OCI-LY1 (cell line): ENCODE data around the gene COL23A1.

Source experiments
- H2AFZ ChIP-seq: fragments of 200-600 bp; sonication (generic), shearing (Covaris generic); 2 replicates; pipeline ENCODE4 v1.6.0; 2014; ENCODE audit warnings: antibody characterized with exemption, mild to moderate bottlenecking, low read length
- H3F3A ChIP-seq: fragments of 200-600 bp; sonication (generic), shearing (Covaris generic); 2 replicates; pipeline ENCODE4 v1.6.0; 2014; ENCODE audit warnings: mild to moderate bottlenecking, antibody characterized with exemption, low read length, moderate library complexity; ENCODE audit not compliant: insufficient read depth
- H3K27ac ChIP-seq: fragments of 200-600 bp; sonication (generic); 2 replicates; pipeline ENCODE4 v1.5.1; 2014; ENCODE audit warnings: low read length, mixed run types, mild to moderate bottlenecking, low read depth; ENCODE audit not compliant: poor library complexity, severe bottlenecking
- H3K27me3 ChIP-seq: fragments of 200-600 bp; sonication (generic); 2 replicates; pipeline ENCODE4 v1.6.0; 2014; ENCODE audit warnings: antibody characterized with exemption, mild to moderate bottlenecking, low read length, moderate library complexity; ENCODE audit not compliant: insufficient read depth
- H3K36me3 ChIP-seq: fragments of 200-600 bp; sonication (generic); 2 replicates; pipeline ENCODE4 v1.6.1; 2014; ENCODE audit warnings: mild to moderate bottlenecking, antibody characterized with exemption, low read length, moderate library complexity, mixed read lengths; ENCODE audit not compliant: insufficient read depth
- H3K4me1 ChIP-seq: fragments of 200-600 bp; sonication (generic); 2 replicates; pipeline ENCODE4 v1.5.1; 2014; ENCODE audit warnings: mild to moderate bottlenecking, low read length, moderate library complexity; ENCODE audit not compliant: insufficient read depth, severe bottlenecking
- H3K4me2 ChIP-seq: fragments of 200-600 bp; sonication (generic), shearing (Covaris generic); 2 replicates; pipeline ENCODE4 v1.6.1; 2014; ENCODE audit warnings: low read length
- H3K4me3 ChIP-seq: fragments of 200-600 bp; sonication (generic); 2 replicates; pipeline ENCODE4 v1.5.1; 2014; ENCODE audit warnings: low read length, low read depth, mild to moderate bottlenecking, mixed read lengths; ENCODE audit not compliant: poor library complexity, severe bottlenecking
- H3K79me2 ChIP-seq: fragments of 200-600 bp; shearing (Covaris generic); 2 replicates; pipeline ENCODE4 v1.6.1; 2016; ENCODE audit warnings: mixed run types, low read length, mixed read lengths; ENCODE audit not compliant: insufficient read depth
- H3K9ac ChIP-seq: fragments of 200-600 bp; sonication (generic), shearing (Covaris generic); 2 replicates; pipeline ENCODE4 v1.6.1; 2014; ENCODE audit warnings: mild to moderate bottlenecking, low read length, mixed read lengths
- H3K9me2 ChIP-seq: fragments of 200-600 bp; sonication (generic), shearing (Covaris generic); 2 replicates; pipeline ENCODE4 v1.6.1; 2014; ENCODE audit warnings: low read depth, mild to moderate bottlenecking, low read length, mixed read lengths
- H3K9me3 ChIP-seq: fragments of 200-600 bp; shearing (Covaris generic); 2 replicates; pipeline ENCODE4 v1.6.1; 2014; ENCODE audit warnings: low read length, mixed read lengths
- H4K20me1 ChIP-seq: fragments of 200-600 bp; sonication (generic), shearing (Covaris generic); 2 replicates; pipeline ENCODE4 v1.6.0; 2016; ENCODE audit warnings: mild to moderate bottlenecking, low read length; ENCODE audit not compliant: insufficient read depth
- EZH2 ChIP-seq: fragments of 200-600 bp; sonication (generic), shearing (Covaris generic); IDR thresholded peaks from 2 replicates; pipeline ENCODE4 v1.8.0; 2017; ENCODE audit warnings: borderline replicate concordance, mixed run types, mild to moderate bottlenecking, antibody characterized with exemption, low read length, moderate library complexity, mixed read lengths
- TF ChIP-seq, protein P1 (sequence below): fragments of 200-600 bp; sonication (generic), shearing (Covaris generic); IDR thresholded peaks from 2 replicates; pipeline ENCODE4 v1.5.1; 2017; ENCODE audit warnings: mild to moderate bottlenecking, antibody characterized with exemption, low read length, moderate library complexity, mixed read lengths

The COL23A1 gene

GRCh38 chr5:178210686-178211085 lies 379.5 kb downstream of the COL23A1 start:
- no peak overlapping the region for H3K4me3 ChIP-seq
- H4K20me1 ChIP-seq, result 0 out of 2 replicates have a peak, but pooled peaks cover 2% of the 10 kb centered on the region
- no peak overlapping the region for H3K9ac ChIP-seq
- H2AFZ ChIP-seq, result no peak overlapping the region
- peaks cover 29% of the 10 kb centered on the region for H3K79me2 ChIP-seq
- peaks cover 38% of the 10 kb centered on the region for H3K4me1 ChIP-seq
- peaks cover 100% of the 10 kb centered on the region for H3K36me3 ChIP-seq
- H3K9me2 ChIP-seq, result no peaks in the 10 kb centered on the region
- H3K27ac ChIP-seq, result no peak overlapping the region
- TF ChIP-seq EZH2, result no peak
- TF ChIP-seq, protein P1, sequence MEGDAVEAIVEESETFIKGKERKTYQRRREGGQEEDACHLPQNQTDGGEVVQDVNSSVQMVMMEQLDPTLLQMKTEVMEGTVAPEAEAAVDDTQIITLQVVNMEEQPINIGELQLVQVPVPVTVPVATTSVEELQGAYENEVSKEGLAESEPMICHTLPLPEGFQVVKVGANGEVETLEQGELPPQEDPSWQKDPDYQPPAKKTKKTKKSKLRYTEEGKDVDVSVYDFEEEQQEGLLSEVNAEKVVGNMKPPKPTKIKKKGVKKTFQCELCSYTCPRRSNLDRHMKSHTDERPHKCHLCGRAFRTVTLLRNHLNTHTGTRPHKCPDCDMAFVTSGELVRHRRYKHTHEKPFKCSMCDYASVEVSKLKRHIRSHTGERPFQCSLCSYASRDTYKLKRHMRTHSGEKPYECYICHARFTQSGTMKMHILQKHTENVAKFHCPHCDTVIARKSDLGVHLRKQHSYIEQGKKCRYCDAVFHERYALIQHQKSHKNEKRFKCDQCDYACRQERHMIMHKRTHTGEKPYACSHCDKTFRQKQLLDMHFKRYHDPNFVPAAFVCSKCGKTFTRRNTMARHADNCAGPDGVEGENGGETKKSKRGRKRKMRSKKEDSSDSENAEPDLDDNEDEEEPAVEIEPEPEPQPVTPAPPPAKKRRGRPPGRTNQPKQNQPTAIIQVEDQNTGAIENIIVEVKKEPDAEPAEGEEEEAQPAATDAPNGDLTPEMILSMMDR, result no peak
- H3K27me3 ChIP-seq, result no peaks in the 10 kb centered on the region
- H3K9me3 ChIP-seq, result no peaks in the 10 kb centered on the region
- H3F3A ChIP-seq, result 0 out of 2 replicates have a peak, but pooled peaks cover 5% of the 10 kb centered on the region
- H3K4me2 ChIP-seq, result no peak overlapping the region

- Histone ChIP-seq H3K36me3 (peaks cover 99% of the 10 kb centered on the region), H3K9me3 (no peaks in the 10 kb centered on the region), H3K79me2 (peaks cover 35% of the 10 kb centered on the region), H3K4me2 (no peak overlapping the region), H3K27ac (no peak overlapping the region), H3K9ac (no peak overlapping the region), H3K4me1 (peaks cover 33% of the 10 kb centered on the region), H2AFZ (no peak overlapping the region), H3K27me3 (no peaks in the 10 kb centered on the region), H3K4me3 (no peak overlapping the region), H3F3A (0 out of 2 replicates have a peak, but pooled peaks cover 5% of the 10 kb centered on the region), H3K9me2 (no peaks in the 10 kb centered on the region), H4K20me1 (0 out of 2 replicates have a peak, but pooled peaks cover 3% of the 10 kb centered on the region)
- TF ChIP-seq EZH2, result no peak
- TF ChIP-seq, protein P1, result no peak
Measured at GRCh38 chr5:178210073-178210535, 380.1 kb downstream of the COL23A1 start.

GRCh38 chr5:178209334-178210072 lies 380.7 kb downstream of the COL23A1 start:
- H4K20me1 ChIP-seq, result 0 out of 2 replicates have a peak, but pooled peaks cover 3% of the 10 kb centered on the region
- H3K4me3 ChIP-seq, result no peak overlapping the region
- no peak overlapping the region for H3K9ac ChIP-seq
- TF ChIP-seq EZH2, result no peak
- TF ChIP-seq, protein P1, result no peak
- no peaks in the 10 kb centered on the region for H3K9me2 ChIP-seq
- peaks cover 93% of the 10 kb centered on the region for H3K36me3 ChIP-seq
- H3K79me2 ChIP-seq, result peaks cover 41% of the 10 kb centered on the region
- H3K4me2 ChIP-seq, result 0 out of 2 replicates have a peak overlapping the region, but pooled peaks have one; percentile 15
- peaks cover 32% of the 10 kb centered on the region for H3K4me1 ChIP-seq
- H3K27me3 ChIP-seq, result no peaks in the 10 kb centered on the region
- H3F3A ChIP-seq, result 0 out of 2 replicates have a peak, but pooled peaks cover 5% of the 10 kb centered on the region
- H3K27ac ChIP-seq, result no peak overlapping the region
- H3K9me3 ChIP-seq, result no peaks in the 10 kb centered on the region
- no peak overlapping the region for H2AFZ ChIP-seq
